Spleen (tissue), 11 donors: Measurements from ENCODE around the gene PTPRN2. TPM values are rescaled to one million over a fixed set of nuclear protein-coding genes. Genes with fewer than 3 reads are reported as not detected.

Source experiments
- DNase-seq: peaks from one replicate; pipeline ENCODE4 v3.0.0-alpha.2; 2020
- H3K27ac ChIP-seq, 8 donors: fragments of 200-600 bp; sonication (generic) in 7 of 8; 1 replicate in 4 of 8; 2 replicates in 4 of 8; pipeline versions ENCODE4 v1.5.0 to v1.8.0; 2016 to 2021; ENCODE audit warnings: inconsistent platforms in 4 of 8, mild to moderate bottlenecking in 4 of 8, moderate library complexity in 1 of 8
- H3K27me3 ChIP-seq, 7 donors: fragments of 200-600 bp; sonication (generic) in 6 of 7; replicated peaks in 1 of 7; 1 replicate in 4 of 7; 2 replicates in 3 of 7; pipeline versions ENCODE4 v1.5.0 to v1.8.0; 2016 to 2021; ENCODE audit warnings: inconsistent platforms in 3 of 7, mild to moderate bottlenecking in 1 of 7
- H3K36me3 ChIP-seq, 6 donors: fragments of 200-600 bp; sonication (generic) in 5 of 6; 1 replicate in 4 of 6; 2 replicates in 2 of 6; pipeline versions ENCODE4 v1.5.0 to v1.8.0; 2016 to 2021; ENCODE audit warnings: inconsistent platforms in 2 of 6
- H3K4me1 ChIP-seq, 6 donors: fragments of 200-600 bp; sonication (generic) in 5 of 6; 1 replicate in 3 of 6; 2 replicates in 3 of 6; pipeline versions ENCODE4 v1.5.0 to v1.8.0; 2016 to 2021; ENCODE audit warnings: inconsistent platforms in 3 of 6
- H3K4me3 ChIP-seq, 8 donors: fragments of 200-600 bp; sonication (generic) in 7 of 8; 1 replicate in 4 of 8; 2 replicates in 4 of 8; pipeline versions ENCODE4 v1.5.0 to v1.8.0; 2016 to 2021; ENCODE audit warnings: inconsistent platforms in 4 of 8, mild to moderate bottlenecking in 4 of 8, moderate library complexity in 2 of 8
- H3K9me3 ChIP-seq, 8 donors: fragments of 200-600 bp; sonication (generic) in 7 of 8; 1 replicate in 4 of 8; 2 replicates in 4 of 8; pipeline versions ENCODE4 v1.5.0 to v1.8.0; 2016 to 2021; ENCODE audit warnings: inconsistent platforms in 4 of 8
- POLR2A ChIP-seq, 3 donors: fragments of 450-650 bp; IDR thresholded peaks; one replicate each; pipeline ENCODE4 v1.5.1; 2017; ENCODE audit warnings: antibody characterized with exemption in 3 of 3, mild to moderate bottlenecking in 1 of 3
- POLR2AphosphoS5 ChIP-seq, 3 donors: sonication (generic); formaldehyde crosslinking; IDR thresholded peaks; one replicate each; pipeline ENCODE4 v1.5.1; 2017; ENCODE audit warnings: antibody characterized with exemption in 3 of 3
- WGBS, 5 donors: extraction: QIAGEN DNeasy Blood & Tissue Kit in 3 of 5; methylation state at CpG; one replicate each; pipeline versions ENCODE4 v1.1.5 to v1.1.7; 2013 to 2018; 5-methylcytosine and 5-hydroxymethylcytosine counted together
- intact Hi-C: fragments of 100-400 bp; cut with DNase I; formaldehyde crosslinking; loops from one replicate; pipeline ENCODE4 v1.15.0; 2023; ENCODE audit warnings: low total_unique reads
- polyA plus RNA-seq, 3 donors: library from polyadenylated mRNA; stranded (reverse); fragments of 200-250 nt; gene quantifications; one replicate each; pipeline ENCODE4 v1.2.1, GENCODE V29; 2013
- total RNA-seq, 7 donors: library from RNA; depleted of rRNA in 3 of 7; stranded (reverse); fragments of >200 nt in 3 of 7; fragmentation: NEBNext Ultra II Directional in 4 of 7; extraction: Animal tissue kit (Norgen Biotek cat#: 25700) in 4 of 7; gene quantifications; one replicate each; pipeline versions ENCODE4 v1.1.0 to v1.2.1, GENCODE V29; 2016 to 2021
- TF ChIP-seq, protein P1 (sequence below), 11 experiments: fragments of 200-600 bp in 7 of 11; fragments of 450-650 bp in 4 of 11; sonication (generic) in 4 of 11; IDR thresholded peaks in 8 of 11; conservative IDR thresholded peaks in 3 of 11; 1 replicate in 7 of 11; 2 replicates in 4 of 11; pipeline versions ENCODE4 v1.4.0 to v1.8.0; 2016 to 2021; ENCODE audit warnings: antibody characterized with exemption in 11 of 11, inconsistent platforms in 4 of 11, mild to moderate bottlenecking in 1 of 11
- donor health status: healthy with polysubstance abuse.
- donor health status: DM: no; HTN: no; CAD: no; lungs with moderate emphysema.
- donor health status: DM: no; HTN: no; CAD: no.
- donor health status: Bipolar disorder and iron deficiency.
- donor health status: healthy.
- donor health status: DM: no; HTN: no; CAD: no.
- donor health status: DM: yes; HTN: yes; CAD: no.

Gene PTPRN2
- total and polyA plus RNA-seq, 10 donors = 7.0 to 22.8 (median 16.8) TPM

GRCh38 chr7:157684157-157684908 lies 903.3 kb downstream of the PTPRN2 start:
- Histone ChIP-seq H3K9me3 (no peaks in the 10 kb centered on the region), H3K27me3 (peaks cover 27 to 100% (median 90%) of the 10 kb centered on the region in 7 donors), H3K36me3 (no peaks in the 10 kb centered on the region), H3K4me1 (peaks cover 9 to 40% (median 30%) of the 10 kb centered on the region in 6 donors), H3K4me3 (peak overlapping the region in 3 of 8 donors; percentile 4 to 46 (median 4)), H3K27ac (no peak overlapping the region)
- 2 to 9% (median 5%) methylated on average over 28 to 71 of the region's 74 CpGs for WGBS, 5 donors
- DNase-seq = peak; percentile 47
- intact Hi-C loops = no loop called here
- TF ChIP-seq, protein P1, sequence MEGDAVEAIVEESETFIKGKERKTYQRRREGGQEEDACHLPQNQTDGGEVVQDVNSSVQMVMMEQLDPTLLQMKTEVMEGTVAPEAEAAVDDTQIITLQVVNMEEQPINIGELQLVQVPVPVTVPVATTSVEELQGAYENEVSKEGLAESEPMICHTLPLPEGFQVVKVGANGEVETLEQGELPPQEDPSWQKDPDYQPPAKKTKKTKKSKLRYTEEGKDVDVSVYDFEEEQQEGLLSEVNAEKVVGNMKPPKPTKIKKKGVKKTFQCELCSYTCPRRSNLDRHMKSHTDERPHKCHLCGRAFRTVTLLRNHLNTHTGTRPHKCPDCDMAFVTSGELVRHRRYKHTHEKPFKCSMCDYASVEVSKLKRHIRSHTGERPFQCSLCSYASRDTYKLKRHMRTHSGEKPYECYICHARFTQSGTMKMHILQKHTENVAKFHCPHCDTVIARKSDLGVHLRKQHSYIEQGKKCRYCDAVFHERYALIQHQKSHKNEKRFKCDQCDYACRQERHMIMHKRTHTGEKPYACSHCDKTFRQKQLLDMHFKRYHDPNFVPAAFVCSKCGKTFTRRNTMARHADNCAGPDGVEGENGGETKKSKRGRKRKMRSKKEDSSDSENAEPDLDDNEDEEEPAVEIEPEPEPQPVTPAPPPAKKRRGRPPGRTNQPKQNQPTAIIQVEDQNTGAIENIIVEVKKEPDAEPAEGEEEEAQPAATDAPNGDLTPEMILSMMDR (IDR thresholded peaks at IDR 0.05 in 8 of 11, conservative IDR thresholded peaks at IDR 0.05 in 3 of 11) = no peak
- TF ChIP-seq POLR2A (IDR thresholded peaks at IDR 0.05) (no peak), POLR2AphosphoS5 (IDR thresholded peaks at IDR 0.05) (no peak)

DNA sequence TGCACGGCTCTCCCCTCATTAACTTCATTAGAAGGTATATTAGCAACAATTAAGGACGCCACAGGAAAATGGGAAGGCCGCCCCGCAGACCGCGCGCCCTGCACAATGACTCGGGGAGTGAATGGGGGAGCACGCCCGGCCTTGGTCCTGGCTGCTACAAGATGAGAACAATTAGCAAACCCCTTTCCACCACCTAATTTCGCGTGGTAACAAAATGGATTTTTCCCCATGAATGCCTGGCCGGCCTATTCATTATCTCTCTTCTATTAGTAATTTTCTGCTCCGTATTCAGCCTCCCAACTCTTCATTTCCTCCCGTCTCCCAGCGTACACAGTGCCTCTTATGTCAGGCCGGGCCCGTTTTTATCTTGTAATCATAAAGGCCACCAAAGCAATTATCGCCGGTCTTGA lies 903.9 kb downstream of the PTPRN2 start:
- 13 to 23% (median 16%) methylated on average over 20 of the region's 20 CpGs for WGBS, 5 donors
- Histone ChIP-seq H3K4me1 (peaks cover 4 to 35% (median 24%) of the 10 kb centered on the region in 6 donors), H3K36me3 (no peaks in the 10 kb centered on the region), H3K27me3 (peaks cover 23 to 100% (median 89%) of the 10 kb centered on the region in 7 donors), H3K27ac (no peak overlapping the region), H3K9me3 (no peaks in the 10 kb centered on the region), H3K4me3 (peak overlapping the region in 1 of 8 donors; percentile 46)
- peak; percentile 53 for DNase-seq
- TF ChIP-seq, protein P1 (IDR thresholded peaks at IDR 0.05 in 8 of 11, conservative IDR thresholded peaks at IDR 0.05 in 3 of 11) = no peak
- TF ChIP-seq POLR2A (IDR thresholded peaks at IDR 0.05) (no peak), POLR2AphosphoS5 (IDR thresholded peaks at IDR 0.05) (no peak)
- intact Hi-C loops = no loop called here

GRCh38 chr7:157682946-157683746 lies 904.5 kb downstream of the PTPRN2 start:
- WGBS, 5 donors = 25 to 40% (median 30%) methylated on average over 20 to 21 of the region's 21 CpGs
- DNase-seq = no peak
- TF ChIP-seq POLR2AphosphoS5 (IDR thresholded peaks at IDR 0.05) (no peak), POLR2A (IDR thresholded peaks at IDR 0.05) (no peak)
- TF ChIP-seq, protein P1 (IDR thresholded peaks at IDR 0.05 in 8 of 11, conservative IDR thresholded peaks at IDR 0.05 in 3 of 11) = no peak
- Histone ChIP-seq H3K36me3 (no peaks in the 10 kb centered on the region), H3K27ac (no peak overlapping the region), H3K27me3 (peaks cover 23 to 100% (median 83%) of the 10 kb centered on the region in 7 donors), H3K4me1 (peaks cover 0 to 29% (median 21%) of the 10 kb centered on the region in 6 donors), H3K9me3 (no peaks in the 10 kb centered on the region), H3K4me3 (no peak overlapping the region)
- intact Hi-C loops = no loop called here
